CD4-positive, alpha-beta T cell treated with Interleukin-6 at 100 ng/mL for 8 hours (primary cell): ENCODE results near the gene LYZL6.

Experiments
- DNase-seq: peaks from one replicate; pipeline ENCODE4 v3.0.0-alpha.2; 2020; ENCODE audit warnings: mixed read lengths, low spot score

The LYZL6 gene, protein sequence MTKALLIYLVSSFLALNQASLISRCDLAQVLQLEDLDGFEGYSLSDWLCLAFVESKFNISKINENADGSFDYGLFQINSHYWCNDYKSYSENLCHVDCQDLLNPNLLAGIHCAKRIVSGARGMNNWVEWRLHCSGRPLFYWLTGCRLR

DNA sequence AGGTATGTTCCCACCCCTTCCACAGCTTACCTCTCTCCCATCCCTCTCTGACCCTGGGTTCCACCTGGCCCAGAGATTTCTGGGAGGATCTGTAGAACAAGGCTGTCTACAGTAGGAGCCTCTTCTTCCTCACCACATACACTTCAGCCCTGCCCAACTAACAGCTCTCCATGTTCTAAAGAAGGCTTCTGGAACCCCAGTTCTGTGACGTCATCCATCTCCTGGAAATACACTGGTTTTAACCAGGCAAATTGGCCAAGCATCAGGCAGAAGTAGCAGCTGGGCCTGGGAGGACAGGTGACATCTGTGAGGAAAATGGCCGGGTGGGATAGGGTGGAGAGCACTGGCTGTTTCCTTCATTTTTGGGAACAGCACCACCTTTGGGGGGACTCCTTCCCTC lies at the start of gene LYZL6:
LYZL6 (minus strand) TSS at position 177 of the 400 bp plus-strand sequence. CDS start 4,357 bp downstream, outside the sequence.
- no peak for DNase-seq

DNA sequence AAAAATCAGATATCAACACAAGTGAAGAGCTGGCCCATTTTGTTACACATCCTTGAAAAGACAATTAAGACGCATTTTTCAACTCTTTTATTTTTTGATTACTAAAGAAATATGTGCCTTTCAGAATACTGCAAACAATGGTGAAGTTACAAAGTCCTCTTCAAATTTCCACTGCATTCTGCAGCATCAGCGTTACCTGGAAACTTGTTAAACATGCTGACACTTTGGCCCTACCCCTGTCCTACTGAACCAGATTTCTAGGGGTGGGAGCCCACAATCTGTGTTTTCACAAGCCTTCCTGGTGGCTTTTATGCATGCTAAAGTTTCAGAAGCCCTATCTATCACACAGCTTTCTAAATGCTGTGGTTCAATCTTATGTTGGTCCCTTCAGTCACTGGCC lies 47.6 kb upstream of the LYZL6 start:
- DNase-seq = no peak

DNA sequence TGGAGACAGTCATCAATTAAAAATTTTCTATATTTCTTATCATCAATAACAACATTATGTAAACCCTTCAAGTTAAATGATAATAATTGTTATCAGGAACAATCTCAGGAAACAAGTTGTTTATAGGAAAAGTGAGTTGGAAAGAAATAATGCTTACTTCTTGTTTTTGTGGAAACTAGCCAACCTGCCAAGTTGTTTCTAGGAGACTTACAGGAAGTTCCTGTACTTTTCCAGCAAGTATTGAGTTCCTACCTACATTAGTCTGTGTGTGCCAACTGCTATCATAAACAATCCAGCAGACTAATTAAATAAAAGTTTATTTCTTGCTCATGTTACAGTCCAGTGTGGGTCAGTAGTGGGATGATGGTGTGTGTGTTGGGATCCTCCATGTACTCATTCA lies 44.7 kb upstream of the LYZL6 start:
- no peak for DNase-seq

DNA sequence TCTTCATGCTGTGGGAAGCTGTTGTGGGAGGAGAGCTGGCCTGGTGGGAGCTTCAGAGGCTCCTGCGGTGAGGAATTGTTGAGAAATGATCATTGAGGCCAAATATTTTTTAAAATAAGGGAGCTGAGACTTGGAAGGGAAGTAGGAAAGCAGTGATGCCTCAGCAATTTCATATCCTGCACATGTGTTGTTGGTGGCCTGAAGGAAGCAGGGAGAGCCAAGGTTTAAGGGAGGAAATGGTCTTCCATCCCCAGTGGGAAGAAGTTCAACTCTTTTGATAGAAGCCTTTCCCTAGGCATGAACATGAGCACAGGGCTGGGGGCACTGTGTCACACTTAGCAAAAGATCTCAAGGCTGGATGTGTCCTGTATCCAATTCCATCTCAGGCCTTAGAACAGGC lies 43.1 kb upstream of the LYZL6 start, which contains the start of gene CCL14:
CCL14 (minus strand) TSS at position 87 of the 400 bp plus-strand sequence; CDS start at position 7, 80 bp downstream.
- no peak for DNase-seq

DNA sequence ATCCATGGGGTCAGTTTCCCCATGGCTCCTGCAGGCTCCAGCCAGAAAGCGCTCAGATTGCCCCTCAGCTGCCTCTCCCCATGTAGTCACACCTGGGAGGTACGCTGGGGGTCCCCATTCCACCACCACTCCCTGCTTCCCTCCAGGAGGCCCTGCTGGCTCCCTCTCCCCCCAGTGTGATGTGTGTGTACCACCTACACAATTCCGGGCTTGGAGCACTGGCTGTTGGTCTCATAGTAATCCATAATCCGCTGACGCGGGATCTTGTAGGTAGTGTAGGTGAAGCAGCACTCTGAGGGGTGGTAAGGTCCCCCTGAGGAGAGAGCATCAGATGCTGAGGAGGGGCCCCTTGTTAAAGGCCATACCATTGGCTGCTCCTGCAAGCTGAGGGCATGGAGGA lies 40.6 kb upstream of the LYZL6 start:
- no peak for DNase-seq

DNA sequence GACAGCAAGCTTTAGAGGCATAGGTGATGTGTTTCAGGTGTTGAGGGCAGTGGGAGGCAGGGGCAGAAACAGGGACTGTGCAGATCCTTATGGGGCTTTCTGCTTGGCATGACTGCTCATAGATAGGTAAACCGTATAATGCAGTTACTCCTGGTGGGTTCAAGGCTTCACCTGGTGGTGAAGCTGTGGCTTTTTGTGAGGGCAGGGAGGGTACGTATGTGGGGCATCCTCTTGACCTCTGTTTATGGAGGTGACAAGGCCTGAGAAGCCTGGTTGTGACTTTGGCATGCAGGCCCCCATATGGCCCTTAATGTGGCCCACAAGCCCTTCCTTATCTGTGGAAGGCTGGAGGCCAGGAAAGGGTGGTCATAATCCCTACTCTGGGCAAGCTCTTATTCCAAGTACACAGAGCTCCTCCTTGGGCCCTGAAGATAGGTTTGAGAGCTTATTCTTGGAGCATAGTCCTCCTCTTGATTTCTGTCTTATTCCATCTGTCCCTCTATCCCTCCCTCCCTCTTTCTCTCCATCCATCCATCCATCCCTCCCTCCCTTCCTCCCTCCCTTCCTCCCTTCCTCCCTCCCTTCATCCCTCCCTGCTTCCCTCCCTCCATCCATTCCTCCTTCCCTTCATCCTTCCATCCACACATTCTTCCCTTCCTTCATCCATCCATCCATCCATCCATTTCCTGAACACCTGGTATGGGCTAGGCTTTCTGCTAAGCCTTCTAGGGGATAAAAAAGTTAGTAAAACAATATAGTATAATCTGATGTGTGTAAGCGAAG lies 39.1 kb upstream of the LYZL6 start:
- no peak for DNase-seq

DNA sequence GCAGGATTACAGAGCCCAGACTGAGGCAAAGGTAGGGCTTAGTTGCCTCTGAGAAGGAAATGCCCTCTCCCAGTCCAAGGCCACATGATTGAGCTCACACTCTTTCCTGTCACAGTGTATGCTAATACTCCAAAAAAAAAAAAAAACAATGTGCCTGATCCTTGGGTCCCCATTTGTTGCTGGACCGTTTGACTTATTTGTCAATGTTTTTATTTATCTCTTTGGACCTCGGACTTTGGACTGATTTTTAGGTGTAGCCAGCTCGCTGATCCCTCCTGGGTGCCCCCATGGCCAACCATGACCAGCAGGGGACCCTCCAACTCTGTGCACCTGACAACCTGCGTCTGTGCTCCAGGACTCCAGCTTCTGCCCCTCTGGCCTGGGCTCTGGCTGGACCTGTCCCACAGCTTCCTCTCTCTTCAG lies 38.4 kb upstream of the LYZL6 start:
- no peak for DNase-seq

DNA sequence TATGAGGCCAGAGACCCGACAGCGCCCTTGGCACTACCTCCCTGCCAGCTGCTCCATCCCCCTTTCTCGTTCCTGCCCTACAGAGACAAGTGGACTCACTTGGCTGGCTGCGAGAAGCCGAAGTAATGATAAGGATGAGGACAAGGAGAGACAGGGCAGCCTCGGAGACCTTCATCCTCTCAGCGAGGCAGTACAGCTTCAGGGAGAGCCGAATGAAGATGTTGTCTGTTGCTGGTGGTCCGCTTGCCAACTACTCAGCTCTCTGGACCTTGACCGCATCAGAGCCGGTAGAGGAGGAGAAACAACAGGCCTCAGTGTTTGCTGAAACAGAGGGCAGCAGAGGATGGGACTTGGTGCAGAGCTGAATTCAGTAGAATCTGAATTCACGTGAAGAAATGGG lies 37.7 kb upstream of the LYZL6 start, which contains the start of gene CCL16:
CCL16 (minus strand) TSS at position 252 of the 400 bp plus-strand sequence; CDS start at position 175, 77 bp downstream.
- DNase-seq = no peak

DNA sequence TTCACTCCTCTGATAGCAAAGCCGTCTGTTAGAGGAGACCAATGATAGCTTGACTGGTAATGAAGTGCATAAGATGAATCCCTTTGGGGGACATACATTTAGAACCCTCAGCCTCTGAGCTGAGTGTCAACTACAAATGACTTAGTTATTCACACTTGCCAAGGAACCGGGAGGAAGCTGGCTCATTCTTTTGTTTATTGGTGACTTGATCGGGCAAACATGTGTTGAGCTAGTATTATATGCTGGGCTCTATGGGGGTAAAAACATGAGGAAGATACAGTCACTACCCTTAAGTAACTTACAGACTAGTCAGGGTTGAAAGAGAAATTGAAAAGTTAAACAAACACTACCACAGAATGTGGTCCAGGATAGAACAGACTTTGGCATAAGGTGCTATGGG lies 34.8 kb upstream of the LYZL6 start:
- DNase-seq = no peak

DNA sequence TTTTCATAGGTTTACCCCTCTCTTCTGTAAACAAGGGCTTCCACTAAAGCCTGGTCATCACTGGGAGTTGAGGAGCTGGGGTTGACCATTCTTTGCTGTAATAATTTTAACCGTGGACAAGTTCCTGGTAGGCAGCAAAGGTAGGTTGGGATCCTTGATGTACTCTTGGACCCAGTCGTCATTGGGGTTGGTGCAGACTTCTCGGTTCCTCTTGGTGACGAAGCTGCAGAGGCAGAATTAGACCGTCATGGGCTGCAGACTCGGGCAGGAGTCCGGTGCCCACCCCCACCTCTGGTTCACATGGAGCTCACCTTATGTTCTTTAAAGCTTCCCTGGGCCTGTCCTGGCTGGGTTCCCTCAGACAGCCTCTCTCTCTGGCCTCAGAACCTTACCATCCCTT lies 34.0 kb upstream of the LYZL6 start:
- DNase-seq = no peak

DNA sequence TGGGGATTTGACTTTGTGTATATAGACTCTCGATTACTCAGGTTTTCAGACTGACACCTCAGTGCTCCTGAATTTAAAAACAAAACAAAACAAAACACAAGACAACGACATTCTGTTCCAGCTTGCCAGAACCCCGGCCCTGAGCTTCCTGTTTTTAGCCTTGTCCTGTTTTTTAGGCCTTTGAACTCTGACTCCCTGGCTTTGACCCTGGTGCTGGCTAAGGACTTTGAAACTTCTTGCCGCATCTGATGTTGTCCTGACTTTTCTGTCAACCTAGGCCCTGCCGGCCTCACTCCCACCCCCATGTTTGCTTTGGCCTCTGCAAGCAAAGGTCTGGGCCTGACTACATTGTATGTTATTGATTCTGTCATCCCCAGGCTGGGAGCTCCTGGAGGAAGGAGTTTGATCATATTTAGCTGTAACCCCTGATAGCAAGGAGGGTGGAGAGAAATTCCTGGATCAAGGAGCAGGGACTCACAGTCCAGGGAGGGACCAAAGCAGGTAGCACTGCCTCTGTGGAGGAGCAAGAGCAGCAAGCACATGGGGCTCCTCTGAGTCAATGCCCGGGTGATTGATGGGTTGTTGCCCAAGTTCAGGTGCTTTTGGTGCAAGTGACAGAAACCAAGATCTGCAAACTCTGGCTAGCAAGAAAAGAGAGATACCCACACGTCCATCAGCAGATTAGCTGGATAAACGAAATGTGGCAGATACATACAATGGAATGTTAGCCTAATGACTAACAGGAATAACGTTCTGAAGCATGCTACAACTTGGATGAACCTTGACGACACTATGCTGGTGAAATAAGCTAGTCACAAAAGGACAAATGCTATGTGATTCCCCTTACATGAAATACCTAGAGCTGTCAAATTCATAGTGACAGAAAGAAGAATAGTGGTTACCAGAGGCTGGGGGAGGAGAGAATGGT lies 30.1 kb upstream of the LYZL6 start:
- DNase-seq = no peak

DNA sequence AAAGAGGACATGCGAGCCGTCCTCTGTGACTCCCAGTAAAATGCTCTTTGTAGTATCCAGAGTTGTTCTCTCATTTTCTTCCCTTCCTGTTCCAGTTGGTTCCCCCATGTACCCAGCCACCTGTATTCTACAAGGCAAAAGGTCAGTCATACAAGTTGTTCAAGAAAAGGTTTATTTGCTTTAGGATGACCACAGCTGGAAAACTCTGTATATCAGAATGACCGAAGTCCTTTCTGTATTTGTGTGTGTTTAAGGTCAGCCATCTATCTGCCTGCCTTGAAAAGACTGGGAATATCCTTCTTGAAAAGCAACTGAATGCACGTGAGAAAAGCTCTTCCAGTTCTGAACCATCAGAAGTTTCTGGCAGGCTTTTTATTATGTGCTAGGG lies 29.4 kb upstream of the LYZL6 start:
- DNase-seq = no peak

DNA sequence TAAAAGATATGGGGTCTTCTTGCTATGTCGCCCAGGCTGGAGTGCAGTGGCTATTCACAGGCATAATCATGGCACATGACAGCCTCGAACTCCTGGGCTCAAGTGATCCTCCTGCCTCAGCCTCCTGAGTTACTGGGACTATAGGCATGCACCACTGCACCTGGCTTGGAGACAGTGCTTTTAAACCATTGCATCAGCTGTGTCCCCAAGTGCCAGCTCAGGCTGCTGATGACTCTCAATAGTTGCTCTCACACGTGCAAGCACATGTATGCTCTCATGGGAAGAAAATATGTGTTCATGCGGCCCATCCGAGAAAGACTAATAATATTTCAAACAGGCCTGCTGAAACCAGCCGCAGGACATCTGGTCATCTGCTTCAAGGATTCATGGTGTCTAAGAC lies 29.0 kb upstream of the LYZL6 start:
- DNase-seq = no peak

DNA sequence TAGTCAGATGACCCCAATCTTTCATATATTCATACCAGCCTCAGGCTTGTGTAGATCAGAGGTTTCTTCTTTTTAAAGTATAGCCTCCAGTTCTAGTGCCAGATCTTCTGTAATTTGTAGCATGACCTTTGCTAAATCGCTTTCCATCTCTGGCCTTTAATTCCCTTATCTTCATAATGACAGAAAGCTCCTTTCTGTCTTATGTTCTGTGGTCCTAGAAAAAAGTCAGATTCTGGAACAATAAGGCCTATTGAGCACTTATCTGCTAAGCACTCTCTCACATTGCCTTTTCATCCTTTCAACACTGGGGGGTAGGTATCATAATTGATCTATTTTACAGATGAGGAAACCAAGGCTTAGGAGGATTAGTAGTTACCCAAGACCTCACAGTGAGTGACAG lies 28.6 kb upstream of the LYZL6 start:
- no peak for DNase-seq

DNA sequence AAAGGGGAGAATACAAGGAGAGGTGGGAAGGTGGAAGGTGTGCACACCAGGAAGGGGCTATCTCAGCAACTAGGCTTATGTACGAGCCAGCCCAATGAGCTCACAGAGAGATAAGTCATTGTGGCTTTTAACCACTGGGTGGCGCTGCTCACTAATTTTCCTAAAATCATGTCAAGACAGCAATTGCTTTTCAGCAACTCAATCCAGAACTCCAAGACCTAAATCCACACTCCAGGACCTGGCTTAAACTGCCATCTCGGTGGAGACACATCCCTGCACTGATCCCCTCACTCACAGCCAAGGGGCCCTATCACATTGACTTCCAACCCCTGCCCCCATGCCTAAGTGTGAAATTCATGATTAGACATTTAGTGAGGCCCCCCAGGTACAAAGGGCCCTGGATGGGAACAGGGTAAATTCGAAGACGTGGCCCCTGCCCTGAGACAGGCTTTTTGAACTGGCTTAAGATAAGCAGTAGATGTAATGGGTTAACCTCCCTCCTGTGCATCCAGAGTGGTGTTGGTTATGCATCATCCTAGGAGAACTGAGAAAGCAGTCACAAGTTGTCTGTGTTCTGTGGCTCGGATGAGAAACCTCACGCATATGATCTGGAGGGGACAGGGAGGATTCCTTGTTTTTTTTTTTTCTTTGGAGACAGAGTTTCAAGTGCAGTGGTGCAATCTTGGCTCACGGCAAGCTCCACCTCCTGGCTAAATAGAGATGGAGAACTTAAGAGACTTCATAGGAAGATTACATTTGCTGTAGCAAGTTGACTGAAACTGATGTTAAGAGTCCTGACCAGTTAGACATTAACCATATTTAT lies 26.3 kb upstream of the LYZL6 start:
- peak; percentile 64 for DNase-seq

DNA sequence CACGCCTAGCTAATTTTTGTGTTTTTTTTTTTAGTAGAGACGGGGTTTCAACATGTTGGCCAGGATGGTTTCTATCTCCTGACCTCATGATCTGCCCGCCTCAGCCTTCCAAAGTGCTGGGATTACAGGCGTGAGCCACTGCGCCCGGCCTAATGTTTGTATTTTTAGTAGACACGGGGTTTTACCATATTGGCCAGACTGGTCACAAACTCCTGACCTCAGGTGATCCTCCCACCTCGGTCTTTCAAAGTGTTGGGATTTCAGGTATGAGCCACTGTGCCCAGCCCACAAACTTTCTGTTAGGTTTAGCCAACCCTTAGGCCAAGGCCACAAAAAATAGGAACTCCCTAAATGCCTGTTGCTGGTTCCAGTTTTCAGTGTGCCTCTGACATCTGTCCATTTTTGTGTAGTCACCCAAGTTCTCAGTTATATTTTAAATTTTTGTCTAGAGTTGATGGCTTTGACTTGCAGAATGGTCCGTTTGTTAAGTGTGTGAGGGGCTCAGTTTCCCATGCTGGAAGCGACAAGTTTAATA lies 25.1 kb upstream of the LYZL6 start:
- no peak for DNase-seq

DNA sequence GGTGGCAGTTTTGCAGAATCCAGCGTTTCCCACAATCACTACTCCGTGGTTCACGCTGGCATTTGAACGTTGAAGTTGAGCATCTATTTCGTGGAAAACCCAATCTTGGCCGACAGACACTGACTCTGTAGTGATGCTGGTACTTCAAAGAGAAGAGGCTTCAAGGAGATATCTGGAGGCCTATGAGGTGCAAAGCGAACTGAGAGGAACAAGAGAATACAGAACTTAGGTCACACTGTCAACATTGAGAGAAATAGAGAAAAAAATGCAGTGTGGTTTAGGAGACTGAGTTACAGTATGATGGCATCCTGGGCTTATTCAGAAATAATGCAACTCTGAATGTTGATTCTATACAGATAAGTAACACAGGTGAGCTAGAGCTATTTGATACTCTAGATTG lies 21.8 kb upstream of the LYZL6 start:
- DNase-seq = no peak

DNA sequence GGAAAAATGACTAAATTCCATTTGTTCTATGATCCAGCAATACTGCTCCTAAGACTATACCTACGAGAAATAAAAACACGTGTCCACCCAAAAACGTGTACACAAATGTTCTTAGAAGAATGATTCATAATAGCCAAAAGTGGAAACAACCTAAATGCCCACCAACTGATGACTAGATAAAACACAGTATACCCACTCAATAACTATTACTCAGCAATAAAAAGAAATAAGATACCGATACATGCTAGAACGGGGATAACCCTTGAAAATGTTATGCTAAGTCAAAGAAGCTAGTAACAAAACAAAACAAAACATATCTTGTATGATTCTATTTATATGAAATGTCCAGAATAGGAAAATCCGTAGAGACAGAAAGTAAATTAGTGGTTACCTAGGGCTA lies 20.1 kb upstream of the LYZL6 start:
- DNase-seq = no peak

DNA sequence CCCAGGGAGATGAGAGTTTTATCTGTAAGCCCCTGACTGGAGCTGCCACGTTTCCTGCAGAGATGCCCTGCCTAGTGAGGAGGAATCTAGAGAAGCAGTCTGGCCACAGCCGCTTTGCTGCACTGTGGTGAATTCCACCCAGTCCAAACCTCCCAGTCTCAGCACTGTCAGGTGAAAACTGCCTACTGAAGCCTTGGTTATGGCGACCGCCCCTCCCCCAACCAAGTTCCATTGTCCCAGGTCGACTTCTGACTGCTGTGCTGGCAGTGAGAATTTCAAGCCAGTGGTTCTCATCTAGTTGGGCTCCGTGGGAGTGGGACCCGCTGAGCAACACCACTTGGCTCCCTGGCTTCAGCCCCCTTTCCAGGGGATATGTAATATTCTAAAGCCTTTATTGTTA lies 10.2 kb upstream of the LYZL6 start:
- DNase-seq = no peak

DNA sequence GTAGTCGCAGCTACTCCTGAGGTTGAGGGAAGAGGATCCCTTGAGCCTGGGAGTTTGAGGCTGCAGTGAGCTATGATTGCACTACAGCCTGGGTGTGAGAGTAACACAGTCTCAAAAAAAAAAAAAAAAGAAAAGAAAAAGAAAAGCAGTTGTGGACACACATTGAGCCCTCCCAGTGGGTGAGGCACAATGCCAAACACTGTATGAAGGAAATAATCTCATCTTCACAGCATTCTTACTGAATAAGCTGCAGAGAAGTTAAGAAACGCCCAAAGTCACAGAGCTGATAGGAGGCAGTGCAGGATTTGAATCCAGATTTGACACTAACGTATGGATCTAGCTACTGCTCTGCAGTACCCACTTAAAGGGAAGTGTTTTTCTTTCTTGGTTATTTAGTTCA lies 5.9 kb upstream of the LYZL6 start:
- DNase-seq = no peak

DNA sequence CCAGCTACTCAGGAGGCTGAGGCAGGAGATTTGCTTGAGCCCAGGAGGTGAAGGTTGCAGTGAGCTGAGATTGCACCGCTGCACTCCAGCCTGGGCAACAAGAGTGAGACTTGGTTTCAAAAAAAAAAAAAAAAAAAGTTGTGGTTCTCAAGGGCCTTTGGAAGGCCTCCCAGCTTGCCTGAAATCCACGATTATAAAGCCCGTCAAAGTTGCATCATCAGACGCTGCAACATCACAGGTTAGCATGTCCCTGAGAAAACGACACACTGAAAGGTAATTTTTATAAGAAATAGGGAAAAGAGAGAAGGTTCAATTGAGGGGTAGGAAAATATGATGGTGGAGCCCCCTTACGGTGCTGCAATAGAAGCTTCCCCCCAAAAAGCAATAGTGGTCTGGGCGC lies 4.6 kb upstream of the LYZL6 start:
- DNase-seq = no peak
